ENCODE results near the gene MYH7B.

MYH7B gene

GRCh38 chr20:34955231-34956040 lies at the start of gene MYH7B, which contains the start of gene GSS:
Gene MYH7B, plus strand, starts transcription at chr20:34955868. Its CDS starts 22,138 bp downstream, at chr20:34978006.
Gene GSS, minus strand, starts transcription at chr20:34955806. Its CDS starts 3,954 bp downstream, at chr20:34951852.
- DNase-seq (ENCODE audit: low spot score): peak; percentile 93

GRCh38 chr20:34907616-34908469 lies 47.8 kb upstream of the MYH7B start:
- DNase-seq (ENCODE audit: low spot score): peak; percentile 11

- no peak for DNase-seq (ENCODE audit: low spot score)
Measured at GRCh38 chr20:34915131-34915530, 40.5 kb upstream of the MYH7B start.

- no peak for DNase-seq (ENCODE audit: low spot score)
Measured at GRCh38 chr20:34915749-34916455, 39.8 kb upstream of the MYH7B start.

GRCh38 chr20:34916774-34917354 lies 38.8 kb upstream of the MYH7B start:
- no peak for DNase-seq (ENCODE audit: low spot score)

GRCh38 chr20:34920055-34920454 lies 35.6 kb upstream of the MYH7B start:
- DNase-seq (ENCODE audit: low spot score): no peak

- no peak for DNase-seq (ENCODE audit: low spot score)
Measured at GRCh38 chr20:34921436-34921835, 34.2 kb upstream of the MYH7B start.

- DNase-seq (ENCODE audit: low spot score): no peak
Measured at GRCh38 chr20:34922654-34923381, 32.9 kb upstream of the MYH7B start.

- no peak for DNase-seq (ENCODE audit: low spot score)
Measured at GRCh38 chr20:34923414-34923813, 32.3 kb upstream of the MYH7B start.

GRCh38 chr20:34925341-34925740 lies 30.3 kb upstream of the MYH7B start:
- no peak for DNase-seq (ENCODE audit: low spot score)

GRCh38 chr20:34925981-34926380 lies 29.7 kb upstream of the MYH7B start:
- DNase-seq (ENCODE audit: low spot score): no peak

- DNase-seq (ENCODE audit: low spot score): no peak
Measured at GRCh38 chr20:34926581-34926980, 29.1 kb upstream of the MYH7B start.

- no peak for DNase-seq (ENCODE audit: low spot score)
Measured at GRCh38 chr20:34927736-34928135, 27.9 kb upstream of the MYH7B start.

GRCh38 chr20:34928411-34928810 lies 27.3 kb upstream of the MYH7B start:
- DNase-seq (ENCODE audit: low spot score): no peak

GRCh38 chr20:34931771-34932170 lies 23.9 kb upstream of the MYH7B start:
- DNase-seq (ENCODE audit: low spot score): no peak

GRCh38 chr20:34938466-34939163 lies 17.1 kb upstream of the MYH7B start:
- peak; percentile 43 for DNase-seq (ENCODE audit: low spot score)

- no peak for DNase-seq (ENCODE audit: low spot score)
Measured at GRCh38 chr20:34940081-34940481, 15.6 kb upstream of the MYH7B start.

- DNase-seq (ENCODE audit: low spot score): no peak
Measured at GRCh38 chr20:34941226-34941625, 14.4 kb upstream of the MYH7B start.

GRCh38 chr20:34942301-34942700 lies 13.4 kb upstream of the MYH7B start:
- no peak for DNase-seq (ENCODE audit: low spot score)

- DNase-seq (ENCODE audit: low spot score): no peak
Measured at GRCh38 chr20:34943808-34944567, 11.7 kb upstream of the MYH7B start.
